ENCODE measurements around the gene GPX3. TPM values are rescaled to one million over a fixed set of nuclear protein-coding genes. Genes with fewer than 3 reads are reported as not detected.

Gene GPX3
- total and polyA plus RNA-seq, 9 of the 15 experiments (the other 6 are each of a cell fraction or from before 2014, with no cell fraction given): 0.25 to 0.86 TPM; not detected in 7

GRCh38 chr5:151063142-151063989, 43.0 kb downstream of the GPX3 start (continued):
- TF ChIP-seq FOXA1 (IDR thresholded peaks at IDR 0.05; ENCODE audit: borderline replicate concordance) (no peak), ASH1L (IDR thresholded peaks at IDR 0.05; ENCODE audit: borderline replicate concordance, low read depth, partially characterized antibody) (no peak), RB1 (IDR thresholded peaks at IDR 0.05; ENCODE audit: low read depth) (no peak), CREB3L1 (IDR thresholded peaks at IDR 0.05; ENCODE audit: borderline replicate concordance, low read depth) (no peak), IRF9 (tag; IDR thresholded peaks at IDR 0.05) (no peak), SIN3A (IDR thresholded peaks at IDR 0.05; ENCODE audit: borderline replicate concordance in 2 of 2, control insufficient read depth in 1 of 2, low read depth in 2 of 2, low read length in 2 of 2) (no peak), SP1 (CRISPR knock-in tag; IDR thresholded peaks at IDR 0.05) (no peak), ZNF436 (CRISPR knock-in tag; IDR thresholded peaks at IDR 0.05) (no peak), JUND (IDR thresholded peaks at IDR 0.05; ENCODE audit: borderline replicate concordance, low read depth, low read length) (peak; percentile 77), JUND (tag; IDR thresholded peaks at IDR 0.05; ENCODE audit: borderline replicate concordance, low read depth, low read length) (peak; percentile 83; the same call in 2 of the 3 replicates), ZBTB11 (CRISPR knock-in tag; IDR thresholded peaks at IDR 0.05) (no peak), VEZF1 (CRISPR knock-in tag; IDR thresholded peaks at IDR 0.05) (no peak), DIDO1 (tag; IDR thresholded peaks at IDR 0.05; ENCODE audit: low read depth) (no peak), ZC3H8 (IDR thresholded peaks at IDR 0.05) (no peak), SRSF1 (IDR thresholded peaks at IDR 0.05; ENCODE audit: low read depth, low read length) (no peak), ARID2 (IDR thresholded peaks at IDR 0.05) (no peak), EZH2 (IDR thresholded peaks at IDR 0.05; ENCODE audit: borderline replicate concordance, low read depth, low read length) (no peak), TCF3 (CRISPR knock-in tag; IDR thresholded peaks at IDR 0.05) (peak; percentile 36; the same call in 1 of the 2 replicates), ZNF75A (CRISPR knock-in tag; IDR thresholded peaks at IDR 0.05) (no peak)

All from K562 (cell line).